NCI-H146 treated with DMSO at 0.1 percent for 48 hours (cell line): Measurements from ENCODE around the gene IFNA4.
A peak's percentile ranks its signal among the peaks of the same experiment; 100 is the strongest.
"Not testable (repeated sequence)": the region's sequence is repeated elsewhere in the genome, so short reads cannot be mapped to it uniquely, and the experiment has no call there.

Experiments used
- DNase-seq: peaks from one replicate; lab custom pipeline; 2025; ENCODE audit not compliant: unreplicated experiment; lab: John Stamatoyannopoulos, UW

Gene IFNA4

GRCh38 chr9:21187487-21187886 lies at the start of gene IFNA4:
Gene IFNA4 (minus strand): TSS chr9:21187587. CDS start chr9:21187531, 56 bp downstream.
- DNase-seq = not testable (repeated sequence)

GRCh38 chr9:21236360-21236714 lies 49.0 kb upstream of the IFNA4 start:
- DNase-seq = not testable (repeated sequence)

DNA sequence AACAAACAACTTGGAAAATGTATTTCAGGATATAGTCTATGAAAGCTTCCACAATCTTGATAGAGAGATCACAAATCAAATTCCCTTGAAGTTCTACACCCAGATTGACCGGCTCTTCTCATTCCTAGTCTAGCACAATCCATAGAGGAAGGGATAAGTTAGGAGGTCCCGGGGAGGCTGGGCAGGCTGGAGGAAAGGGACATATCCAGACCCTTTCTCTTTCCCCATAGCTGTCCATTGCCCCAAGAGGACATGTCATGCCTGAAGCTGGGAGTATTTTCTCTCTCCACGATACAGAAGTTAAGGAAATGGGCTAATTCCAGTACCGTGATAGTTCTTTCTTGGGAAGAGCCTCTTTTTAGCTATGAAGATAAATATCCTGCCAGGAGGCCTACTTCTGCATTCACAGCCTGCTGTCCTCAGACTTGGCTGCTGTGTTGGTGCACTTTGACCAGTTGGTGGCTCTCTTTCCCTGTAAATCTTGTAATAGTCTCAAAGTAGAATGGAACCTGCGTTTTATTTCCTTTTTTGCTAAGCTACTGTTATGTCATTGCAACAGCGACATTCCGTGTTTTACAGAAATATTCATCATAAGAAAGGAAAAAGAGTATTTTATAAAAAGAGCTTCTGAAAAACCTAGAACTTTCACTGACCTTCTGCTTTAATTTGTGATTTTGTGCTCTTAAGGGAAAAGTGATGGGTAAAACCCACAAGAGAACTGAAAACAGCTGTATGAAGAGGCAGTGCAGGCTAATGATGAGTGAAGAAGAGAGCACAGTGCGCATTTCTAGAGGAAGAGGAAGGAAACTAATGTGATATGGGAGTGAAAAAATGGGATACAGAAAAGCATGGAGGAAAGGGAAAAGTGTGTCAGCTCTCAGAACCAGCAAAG lies 48.3 kb upstream of the IFNA4 start:
- DNase-seq = peak; percentile 10

DNA sequence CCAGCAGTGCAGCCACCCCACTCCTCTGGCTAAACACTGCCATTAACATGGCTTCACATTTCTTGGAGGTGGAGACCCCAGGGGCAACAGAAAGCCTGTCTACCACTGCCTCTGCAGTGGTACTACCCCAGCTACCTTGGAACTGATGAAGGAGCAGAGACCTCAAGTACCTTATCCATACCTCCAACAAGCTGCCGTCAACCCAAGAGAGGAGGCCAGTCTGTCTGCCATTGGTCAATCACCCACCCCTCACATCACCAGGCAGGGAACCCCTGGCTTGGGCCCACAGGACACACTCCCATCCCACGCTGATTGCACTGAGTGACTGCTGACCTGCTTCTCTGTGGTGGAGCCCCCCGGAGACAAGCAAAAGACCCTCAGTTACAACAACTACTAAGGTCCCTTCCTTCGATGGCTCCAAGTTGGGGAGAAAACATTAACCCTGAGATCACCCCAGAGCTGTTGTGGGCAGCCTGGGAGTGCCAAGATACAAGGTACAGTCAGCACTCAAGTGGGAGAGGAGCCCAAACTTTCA lies 46.8 kb upstream of the IFNA4 start:
- DNase-seq = no peak

GRCh38 chr9:21233258-21233657 lies 45.9 kb upstream of the IFNA4 start:
- no peak for DNase-seq

- no peak for DNase-seq
Observed at GRCh38 chr9:21228122-21228521, 40.7 kb upstream of the IFNA4 start, which contains the start of gene IFNA17. Gene IFNA17 (minus strand): TSS chr9:21228222. CDS start chr9:21228173, 49 bp downstream.

DNA sequence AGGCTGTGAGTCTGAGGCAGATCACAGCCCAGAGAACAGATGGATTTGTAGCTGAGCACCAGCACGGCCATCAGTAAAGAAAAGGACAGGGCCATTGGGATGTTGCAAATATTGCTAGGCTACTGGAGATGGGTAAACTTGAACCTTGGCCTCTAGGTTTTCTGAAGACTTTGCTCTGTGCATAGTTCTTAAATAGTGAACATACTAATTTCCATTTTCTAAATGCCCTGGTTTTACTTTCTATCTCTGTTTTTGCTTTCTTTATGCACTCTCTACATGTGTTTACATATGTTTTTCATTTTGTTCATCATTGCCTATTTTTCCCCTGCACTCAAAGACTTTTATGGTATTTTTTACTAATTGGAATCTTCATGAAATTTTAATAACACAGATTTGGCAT lies 29.8 kb upstream of the IFNA4 start, which contains the start of gene IFNA16:
TSS of gene IFNA16 (minus strand) at position 101 of the 400 bp plus-strand sequence. CDS start at position 95, 6 bp downstream.
- not testable (repeated sequence) for DNase-seq

DNA sequence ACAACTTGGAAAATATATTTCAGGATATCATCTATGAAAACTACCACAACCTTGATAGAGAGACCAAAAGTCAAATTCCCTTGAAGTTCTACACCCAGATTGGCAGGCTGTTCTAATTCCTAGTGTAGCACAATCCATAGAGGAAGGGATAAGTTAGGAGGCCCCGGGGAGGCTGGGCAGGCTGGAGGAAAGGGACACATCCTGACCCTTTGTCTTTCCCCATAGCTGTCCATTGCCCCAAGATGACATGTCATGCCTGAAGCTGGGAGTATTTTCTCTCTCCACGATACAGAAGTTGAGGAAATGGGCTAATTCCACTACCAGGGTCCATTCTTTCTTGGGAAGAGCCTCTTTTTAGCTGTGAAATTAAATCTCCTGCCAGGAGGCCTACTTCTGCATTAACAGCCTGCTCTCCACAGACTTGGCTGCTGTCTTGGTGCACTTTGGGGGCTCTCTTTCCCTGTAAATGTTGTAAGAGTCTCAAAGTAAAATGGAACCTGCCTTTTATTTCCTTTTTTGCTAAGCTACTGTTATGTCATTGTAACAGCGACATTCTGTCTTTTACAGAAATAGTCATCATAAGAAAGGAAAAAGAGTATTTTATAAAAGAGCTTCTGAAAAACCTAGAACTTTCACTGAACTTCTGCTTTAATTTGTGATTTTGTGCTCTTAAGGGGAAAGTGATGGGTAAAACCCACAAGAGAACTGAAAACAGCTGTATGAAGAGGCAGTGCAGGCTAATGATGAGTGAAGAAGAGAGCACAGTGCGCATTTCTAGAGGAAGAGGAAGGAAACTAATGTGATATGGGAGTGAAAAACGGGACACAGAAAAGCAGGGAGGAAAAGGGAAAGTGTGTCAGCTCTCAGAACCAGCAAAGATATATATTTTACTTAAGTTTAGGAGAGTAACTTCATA lies 26.3 kb upstream of the IFNA4 start:
- DNase-seq = not testable (repeated sequence)

GRCh38 chr9:21212160-21212559 lies 24.8 kb upstream of the IFNA4 start:
- DNase-seq = not testable (repeated sequence)

DNA sequence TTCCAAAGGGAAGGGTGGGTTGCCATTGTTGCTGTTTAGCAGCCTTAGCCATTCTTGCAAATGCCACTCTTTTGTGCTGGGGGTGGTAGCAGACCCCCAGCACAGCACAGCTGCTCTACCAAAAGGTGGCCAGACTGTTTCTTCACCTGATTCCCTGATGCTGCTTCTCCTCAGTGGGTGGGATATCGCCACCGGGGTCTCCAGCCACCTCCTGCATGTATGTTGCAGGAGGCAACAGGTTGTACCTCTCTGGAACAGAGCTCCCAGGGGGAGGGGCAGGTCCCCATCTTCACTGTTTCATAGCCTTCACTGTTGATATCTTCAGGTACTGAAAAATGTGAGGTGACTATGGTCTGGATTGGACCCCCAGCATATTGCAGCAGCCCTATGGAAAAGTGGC lies 23.4 kb upstream of the IFNA4 start:
- not testable (repeated sequence) for DNase-seq

DNA sequence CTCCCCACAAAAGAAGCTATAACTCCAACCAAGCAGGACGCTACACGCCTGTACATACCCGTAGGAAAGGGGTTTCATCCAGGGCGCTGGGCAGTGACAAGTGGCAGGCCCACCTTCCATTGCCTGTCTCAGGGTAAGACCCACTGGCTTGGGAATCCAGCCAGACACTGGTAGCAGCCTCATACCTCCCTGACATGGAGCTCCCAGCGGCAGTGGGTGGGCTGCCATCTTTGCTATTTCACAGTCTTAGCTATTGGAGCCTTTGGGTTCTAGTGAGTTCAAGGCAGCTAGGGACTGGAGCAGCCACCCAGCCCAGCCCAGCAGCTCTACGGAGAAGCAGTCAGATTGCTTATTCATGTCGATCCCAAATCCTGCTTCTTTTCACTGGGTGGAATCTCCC lies 22.9 kb upstream of the IFNA4 start:
- DNase-seq = no peak

DNA sequence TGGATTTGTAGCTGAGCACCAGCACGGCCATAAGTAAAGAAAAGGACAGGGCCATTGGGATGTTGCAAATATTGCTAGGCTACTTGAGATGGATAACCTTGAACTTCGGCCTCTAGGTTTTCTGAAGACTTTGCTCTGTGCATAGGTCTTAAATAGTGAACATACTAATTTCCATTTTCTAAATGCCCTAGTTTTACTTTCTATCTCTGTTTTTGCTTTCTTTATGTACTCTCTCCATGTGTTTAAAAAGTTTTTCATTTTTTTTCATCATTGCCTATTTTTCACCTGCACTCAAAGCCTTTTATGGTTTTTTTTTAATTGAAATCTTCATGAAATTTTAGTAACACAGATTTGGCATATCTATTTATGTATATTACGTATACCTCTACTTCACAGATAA lies 19.7 kb upstream of the IFNA4 start, which contains the start of gene IFNA10:
TSS of gene IFNA10 (minus strand) at position 101 of the 400 bp plus-strand sequence. CDS start at position 55, 46 bp downstream.
- not testable (repeated sequence) for DNase-seq

DNA sequence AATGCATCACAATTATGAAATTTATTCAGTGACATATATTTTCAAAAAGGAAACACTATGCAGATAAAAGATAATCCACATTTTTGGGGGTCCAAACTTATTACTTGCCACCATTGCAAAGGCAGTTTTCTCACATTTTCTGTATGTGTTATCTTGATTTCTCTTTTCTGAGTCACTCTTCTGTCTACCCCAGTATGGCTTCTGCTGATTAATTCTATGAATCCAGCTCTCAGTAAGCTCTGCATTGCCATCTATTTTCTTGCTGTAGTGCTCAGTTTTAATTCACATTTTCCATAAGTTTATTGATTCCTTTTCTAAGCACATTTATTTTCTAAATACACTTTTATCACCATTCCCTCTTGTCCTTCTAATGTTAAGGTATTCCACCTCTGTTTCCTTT lies 17.8 kb upstream of the IFNA4 start:
- no peak for DNase-seq

GRCh38 chr9:21202105-21202504 lies 14.7 kb upstream of the IFNA4 start, which contains the start of gene IFNA7:
Gene IFNA7 (minus strand): TSS chr9:21202205. CDS start chr9:21202165, 40 bp downstream.
- DNase-seq = not testable (repeated sequence)

GRCh38 chr9:21194867-21195776 lies 7.7 kb upstream of the IFNA4 start:
- DNase-seq = not testable (repeated sequence)

- not testable (repeated sequence) for DNase-seq
Observed at GRCh38 chr9:21182810-21183736, 4.3 kb downstream of the IFNA4 start.

DNA sequence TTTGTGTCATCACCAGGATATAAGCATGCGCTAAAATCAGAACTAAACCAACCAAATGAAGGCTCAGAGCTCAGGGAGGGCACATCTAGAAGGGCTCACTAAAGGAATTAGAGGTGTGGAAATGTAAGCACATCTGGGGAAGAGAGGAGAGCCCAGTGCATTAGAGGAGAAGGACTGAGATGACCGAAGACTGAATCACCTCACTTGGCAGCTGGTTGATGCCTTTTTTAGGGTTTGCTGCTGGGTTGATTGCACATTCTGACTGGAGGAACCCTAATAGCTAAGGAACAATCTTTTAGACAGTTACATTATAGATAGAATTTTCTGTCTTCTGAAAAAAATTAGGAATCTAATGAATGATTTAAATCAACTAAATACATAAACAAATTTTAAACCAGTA lies 12.7 kb downstream of the IFNA4 start:
- DNase-seq = no peak

GRCh38 chr9:21172156-21172555 lies 15.2 kb downstream of the IFNA4 start:
- no peak for DNase-seq

DNA sequence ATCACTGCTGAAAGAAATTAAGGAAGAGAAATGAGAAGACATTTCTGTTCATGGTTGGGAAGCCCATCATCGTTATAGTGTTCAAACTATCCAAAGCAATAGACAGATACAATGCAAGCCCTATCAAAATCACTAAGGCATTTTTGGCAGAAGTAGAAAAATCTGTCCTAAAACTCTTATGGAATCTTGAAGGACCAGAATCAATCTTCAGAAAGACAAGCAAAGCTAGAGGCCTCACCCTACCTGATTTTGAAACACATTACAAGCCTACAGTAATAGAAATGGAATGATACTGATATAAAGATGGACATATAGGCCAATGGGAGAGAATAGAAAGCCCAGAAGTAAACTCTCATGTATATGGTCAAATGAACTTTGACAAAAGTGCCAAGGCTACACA lies 16.0 kb downstream of the IFNA4 start:
- no peak for DNase-seq
